ENCODE data around the gene SYNE2. TPM values are rescaled to one million over a fixed set of nuclear protein-coding genes. Genes with fewer than 3 reads are reported as not detected.

SYNE2 gene
- total and polyA plus RNA-seq, 2 of the 8 experiments (the other 6 are each of a cell fraction or from before 2014, with no cell fraction given) = 32.6 to 46.1 TPM

GRCh38 chr14:64088647-64088964 is 235.8 kb downstream of the SYNE2 start:
- H3K36me3 ChIP-seq (ENCODE audit: control insufficient read depth in 2 of 4, insufficient read depth in 4 of 4, low read length in 3 of 4) = peaks cover 0 to 6% (median 1%) of the 10 kb centered on the region in 4 experiments; a peak in 4 of 8 replicates
- no peak overlapping the region for H3K4me3 ChIP-seq (ENCODE audit: extremely low read depth in 1 of 4, insufficient read depth in 2 of 4, low read depth in 3 of 4, low read length in 4 of 4)
- no peak for FAIRE-seq
- H4K5ac ChIP-seq (ENCODE audit: insufficient read length, low read depth, low read length) = no peak overlapping the region
- no peak overlapping the region for H3K56ac ChIP-seq (replicated peaks; ENCODE audit: insufficient read length, low read depth, low read length)
- no peak overlapping the region for H2BK5ac ChIP-seq (ENCODE audit: low read depth, low read length)
- no peak overlapping the region for H3K18ac ChIP-seq (ENCODE audit: extremely low read depth, low read length)
- no peak for DNase-seq (ENCODE audit: low read depth in 1 of 2, low spot score in 2 of 2)
- CTCF ChIA-PET (ENCODE audit: partially characterized antibody) = interaction anchor here (2.7 kb wide), 1 partner anchor 28 kb away, joined by 6 read pairs; no protein-coding TSS in a partner anchor
- no peaks in the 10 kb centered on the region for H4K20me1 ChIP-seq (replicated peaks in 1 of 2; ENCODE audit: control insufficient read depth in 1 of 2, insufficient read depth in 2 of 2, low read length in 2 of 2)
- H3K23me2 ChIP-seq (ENCODE audit: low read depth, low read length) = no peaks in the 10 kb centered on the region
- H3K4me2 ChIP-seq (ENCODE audit: insufficient read depth in 1 of 2, low read depth in 2 of 2, low read length in 2 of 2) = no peak overlapping the region
- no peak overlapping the region for H2BK120ac ChIP-seq (replicated peaks; ENCODE audit: low read depth, low read length)
- no peak overlapping the region for H4K8ac ChIP-seq (ENCODE audit: extremely low read depth, insufficient read depth, low read length)
- H3K9ac ChIP-seq (replicated peaks in 1 of 4; ENCODE audit: extremely low read depth in 1 of 4, low read depth in 3 of 4, low read length in 3 of 4) = no peak overlapping the region
- H2BK20ac ChIP-seq (ENCODE audit: low read length) = no peak overlapping the region
- no peak overlapping the region for H4K91ac ChIP-seq (replicated peaks; ENCODE audit: insufficient read length, low read length)
- H3K79me2 ChIP-seq (ENCODE audit: control insufficient read depth in 1 of 2, insufficient read depth in 2 of 2, low read length in 2 of 2) = no peaks in the 10 kb centered on the region
- H3K14ac ChIP-seq (ENCODE audit: insufficient read length) = no peak overlapping the region
- H2BK12ac ChIP-seq (ENCODE audit: low read depth, low read length) = no peak overlapping the region
- TF ChIP-seq NANOG (IDR thresholded peaks at IDR 0.05; ENCODE audit: insufficient read depth, low read depth, low read length, poor library complexity, severe bottlenecking) (no peak), EZH2 (IDR thresholded peaks at IDR 0.05; ENCODE audit: low read depth, low read length, severe bottlenecking) (no peak), TEAD4 (IDR thresholded peaks at IDR 0.05; ENCODE audit: low read depth, low read length) (no peak)
- H3K27me3 ChIP-seq (replicated peaks in 1 of 4; ENCODE audit: control insufficient read depth in 3 of 4, extremely low read depth in 1 of 4, insufficient read depth in 3 of 4, low read length in 3 of 4) = no peaks in the 10 kb centered on the region
- no peak overlapping the region for H3K4ac ChIP-seq (replicated peaks; ENCODE audit: insufficient read length, low read depth, low read length)
- H3K9me3 ChIP-seq (ENCODE audit: insufficient read depth in 2 of 2, low read depth in 1 of 2, low read length in 1 of 2) = no peaks in the 10 kb centered on the region
- no peak overlapping the region for H3K27ac ChIP-seq (ENCODE audit: low read depth, low read length)
- POLR2A ChIA-PET (ENCODE audit: partially characterized antibody) = no interaction called here
- no peak overlapping the region for H2AK5ac ChIP-seq (ENCODE audit: low read depth, low read length)
- H2BK15ac ChIP-seq (ENCODE audit: low read length) = no peak overlapping the region
- H2AFZ ChIP-seq (ENCODE audit: low read length) = no peak overlapping the region
- H3K4me1 ChIP-seq (replicated peaks in 1 of 4; ENCODE audit: control insufficient read depth in 3 of 4, insufficient read depth in 4 of 4, low read length in 3 of 4) = peaks cover 0 to 6% (median 3%) of the 10 kb centered on the region in 4 experiments; a peak in 3 of 7 replicates
- H3K79me1 ChIP-seq (ENCODE audit: low read depth, low read length) = no peaks in the 10 kb centered on the region
- no peak overlapping the region for H3K23ac ChIP-seq (ENCODE audit: insufficient read length)

All from H1 (cell line).